Naive thymus-derived CD8-positive, alpha-beta T cell (primary cell): ENCODE data around the gene RAB11FIP2. TPM values are rescaled to one million over a fixed set of nuclear protein-coding genes. Genes with fewer than 3 reads are reported as not detected.

Experiments
- ATAC-seq, 2 donors: fragments of 150-1000 bp; cut with Tn5 transposase in 1 of 2; sonication (Bioruptor Pico), chemical (Tn5 transposase) in 1 of 2; 1 replicate in 1 of 2; 2 replicates in 1 of 2; pipeline ENCODE4 v1.10.0; 2021; ENCODE audit warnings: mild to moderate bottlenecking in 2 of 2, moderate library complexity in 2 of 2
- POLR2A ChIA-PET: fragments of 350-600 bp; sonication (Branson Sonifier 250); formaldehyde crosslinking; loops from one replicate; lab custom pipeline; 2021; ENCODE audit warnings: antibody characterized with exemption; lab: Charles Lee
- DNase-seq, 10 donors: peaks; one replicate each; pipeline versions ENCODE4 v3.0.0 to v3.0.0-alpha.2; 2020 to 2022
- H3K27ac Mint-ChIP-seq, 10 donors: one replicate each; pipeline ENCODE4 v1.8.0; 2020 to 2022; ENCODE audit warnings: mild to moderate bottlenecking in 10 of 10, mixed read lengths in 10 of 10, moderate library complexity in 4 of 10, inconsistent platforms in 1 of 10
- H3K27me3 Mint-ChIP-seq, 5 donors: one replicate each; pipeline ENCODE4 v1.8.0; 2021 to 2022; ENCODE audit warnings: mixed read lengths in 5 of 5
- H3K36me3 Mint-ChIP-seq, 3 donors: one replicate each; pipeline ENCODE4 v1.8.0; 2020 to 2022; ENCODE audit warnings: mixed read lengths in 3 of 3, mild to moderate bottlenecking in 2 of 3, inconsistent platforms in 1 of 3
- H3K4me1 Mint-ChIP-seq, 4 donors: one replicate each; pipeline ENCODE4 v1.8.0; 2021 to 2022; ENCODE audit warnings: mixed read lengths in 4 of 4
- H3K4me3 Mint-ChIP-seq, 10 donors: one replicate each; pipeline ENCODE4 v1.8.0; 2020 to 2022; ENCODE audit warnings: mild to moderate bottlenecking in 10 of 10, mixed read lengths in 10 of 10, moderate library complexity in 6 of 10, inconsistent platforms in 1 of 10
- H3K9me3 Mint-ChIP-seq, 9 donors: one replicate each; pipeline ENCODE4 v1.8.0; 2020 to 2022; ENCODE audit warnings: mixed read lengths in 9 of 9, mild to moderate bottlenecking in 3 of 9, inconsistent platforms in 1 of 9, moderate library complexity in 1 of 9
- polyA plus RNA-seq, 3 donors: library from polyadenylated mRNA; unstranded; fragments of 300-500 nt; fragmentation: Illumina TruSeq; gene quantifications; one replicate each; pipeline ENCODE4 v1.2.3, GENCODE V29; 2021
- total RNA-seq, 8 experiments: library from RNA in 2 of 8; stranded (reverse) in 2 of 8; gene quantifications; one replicate each; pipeline ENCODE4 v1.2.3 and lab custom pipeline; 2021 to 2026

Gene RAB11FIP2
- total and polyA plus RNA-seq, 5 experiments from 2014 or later: 6.9 to 26.6 (median 11.3) TPM

- Mint-ChIP-seq H3K36me3 (peaks cover 0 to 31% (median 4%) of the 10 kb centered on the region in 3 donors), H3K4me1 (peaks cover 13 to 47% (median 24%) of the 10 kb centered on the region in 4 donors), H3K4me3 (no peak overlapping the region), H3K27me3 (no peaks in the 10 kb centered on the region), H3K9me3 (no peaks in the 10 kb centered on the region), H3K27ac (no peak overlapping the region)
- DNase-seq (no peak), ATAC-seq (no peak)
- POLR2A ChIA-PET: no interaction called here
Observed at GRCh38 chr10:118031351-118032075, 15.2 kb downstream of the RAB11FIP2 start.

- Mint-ChIP-seq H3K27me3 (no peaks in the 10 kb centered on the region), H3K36me3 (peaks cover 0 to 28% (median 5%) of the 10 kb centered on the region in 3 donors), H3K4me1 (peaks cover 2 to 23% (median 12%) of the 10 kb centered on the region in 4 donors), H3K27ac (no peak overlapping the region), H3K9me3 (no peaks in the 10 kb centered on the region), H3K4me3 (no peak overlapping the region)
- DNase-seq (no peak), ATAC-seq (no peak)
- POLR2A ChIA-PET: no interaction called here
Observed at GRCh38 chr10:118028619-118029018, 18.1 kb downstream of the RAB11FIP2 start.

DNA sequence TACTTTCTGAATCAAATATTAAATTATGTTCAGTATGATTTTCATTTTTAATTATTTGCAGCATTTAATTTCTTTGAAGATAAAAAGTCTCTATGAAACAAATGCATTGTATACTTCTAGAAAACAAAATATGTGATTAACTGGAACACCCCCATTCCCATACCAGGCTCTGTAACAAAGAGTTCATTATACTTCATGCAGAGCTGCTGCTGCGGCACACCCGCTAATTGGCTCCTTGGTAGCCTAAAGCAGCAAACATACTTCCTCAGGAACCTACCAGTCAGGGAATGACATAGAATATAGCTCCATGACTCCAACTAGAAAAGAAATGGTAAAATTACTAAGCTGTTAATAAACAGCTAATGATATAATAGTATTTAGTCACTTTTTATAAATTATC lies 19.3 kb downstream of the RAB11FIP2 start:
- peaks cover 0 to 21% (median 3%) of the 10 kb centered on the region in 3 donors for H3K36me3 Mint-ChIP-seq
- H3K4me3 Mint-ChIP-seq: no peak overlapping the region
- DNase-seq (no peak), ATAC-seq (no peak)
- POLR2A ChIA-PET: no interaction called here
- H3K27ac Mint-ChIP-seq: no peak overlapping the region
- H3K9me3 Mint-ChIP-seq: no peaks in the 10 kb centered on the region
- no peaks in the 10 kb centered on the region for H3K27me3 Mint-ChIP-seq
- H3K4me1 Mint-ChIP-seq: peaks cover 2 to 18% (median 11%) of the 10 kb centered on the region in 4 donors

- H3K9me3 Mint-ChIP-seq: no peaks in the 10 kb centered on the region
- H3K27me3 Mint-ChIP-seq: no peaks in the 10 kb centered on the region
- H3K27ac Mint-ChIP-seq: no peak overlapping the region
- no peak overlapping the region for H3K4me3 Mint-ChIP-seq
- peaks cover 0 to 19% (median 3%) of the 10 kb centered on the region in 3 donors for H3K36me3 Mint-ChIP-seq
- POLR2A ChIA-PET: no interaction called here
- DNase-seq (no peak), ATAC-seq (no peak)
- H3K4me1 Mint-ChIP-seq: peaks cover 2 to 18% (median 9%) of the 10 kb centered on the region in 4 donors
Observed at GRCh38 chr10:118026936-118027335, 19.8 kb downstream of the RAB11FIP2 start.

DNA sequence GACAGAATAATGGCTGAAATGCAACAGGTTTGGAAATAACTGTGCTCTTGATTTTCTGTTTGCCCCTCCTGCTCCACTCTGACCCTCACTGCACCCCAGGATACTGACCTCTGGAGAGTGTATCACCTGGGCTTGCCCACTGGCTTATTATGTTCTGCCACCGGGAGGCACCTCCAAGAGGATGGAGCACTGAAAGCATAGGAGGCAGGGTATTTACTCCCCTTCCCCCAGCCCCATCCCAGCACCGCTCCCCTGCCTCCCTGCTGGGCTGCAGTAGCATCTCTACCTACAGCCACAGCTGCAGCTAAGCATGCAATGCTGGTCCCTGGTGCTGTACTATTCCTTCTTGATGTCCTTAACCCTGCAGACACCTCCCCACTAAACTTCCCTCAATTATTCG lies 26.4 kb downstream of the RAB11FIP2 start:
- Mint-ChIP-seq H3K4me3 (no peak overlapping the region), H3K9me3 (no peaks in the 10 kb centered on the region), H3K27ac (no peak overlapping the region), H3K36me3 (peaks cover 0 to 32% (median 6%) of the 10 kb centered on the region in 3 donors), H3K27me3 (no peaks in the 10 kb centered on the region), H3K4me1 (no peaks in the 10 kb centered on the region)
- DNase-seq (no peak), ATAC-seq (no peak)
- POLR2A ChIA-PET: no interaction called here

GRCh38 chr10:118017850-118018249 lies 28.9 kb downstream of the RAB11FIP2 start:
- no peak overlapping the region for H3K4me3 Mint-ChIP-seq
- DNase-seq (no peak), ATAC-seq (no peak)
- peaks cover 0 to 56% (median 8%) of the 10 kb centered on the region in 3 donors for H3K36me3 Mint-ChIP-seq
- H3K9me3 Mint-ChIP-seq: no peaks in the 10 kb centered on the region
- no peaks in the 10 kb centered on the region for H3K27me3 Mint-ChIP-seq
- no peaks in the 10 kb centered on the region for H3K4me1 Mint-ChIP-seq
- H3K27ac Mint-ChIP-seq: no peak overlapping the region
- POLR2A ChIA-PET: no interaction called here

DNA sequence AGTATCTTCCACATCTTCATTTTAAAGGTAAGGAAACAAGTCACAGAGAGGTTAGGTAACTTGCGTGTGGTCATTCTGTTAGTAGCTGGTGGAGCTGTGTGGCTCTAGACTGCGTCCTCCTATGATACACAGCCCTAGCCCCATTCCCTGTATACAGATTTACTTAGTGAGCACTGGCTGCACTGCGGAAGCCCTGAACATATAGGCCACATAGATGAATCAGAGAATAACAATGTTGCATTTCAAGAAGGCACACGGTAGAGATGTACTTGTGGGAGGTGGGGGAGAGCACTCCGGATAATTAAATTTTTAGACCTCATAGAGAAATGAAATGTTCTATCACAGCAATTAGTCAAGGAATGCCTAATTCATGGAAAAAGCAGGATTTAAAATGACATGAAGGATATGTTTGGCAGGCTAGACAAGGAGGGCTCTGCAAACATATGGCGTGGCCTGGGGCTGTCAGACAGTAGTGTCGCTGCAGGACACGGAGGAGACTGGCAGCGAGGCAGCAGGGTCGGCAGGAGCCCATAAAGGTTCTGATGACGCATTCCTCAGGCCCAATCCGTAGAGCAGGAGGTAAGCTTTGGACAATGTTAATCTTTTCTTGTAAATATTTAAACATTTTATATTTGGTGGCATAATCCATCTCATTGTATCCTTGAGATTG lies 29.5 kb downstream of the RAB11FIP2 start:
- POLR2A ChIA-PET: no interaction called here
- ATAC-seq: no peak
- H3K36me3 Mint-ChIP-seq: peaks cover 0 to 59% (median 8%) of the 10 kb centered on the region in 3 donors
- DNase-seq: no peak
- no peak overlapping the region for H3K4me3 Mint-ChIP-seq
- H3K27ac Mint-ChIP-seq: peak overlapping the region in 1 of 10 donors; percentile 9
- H3K4me1 Mint-ChIP-seq: no peaks in the 10 kb centered on the region
- no peaks in the 10 kb centered on the region for H3K9me3 Mint-ChIP-seq
- no peaks in the 10 kb centered on the region for H3K27me3 Mint-ChIP-seq

DNA sequence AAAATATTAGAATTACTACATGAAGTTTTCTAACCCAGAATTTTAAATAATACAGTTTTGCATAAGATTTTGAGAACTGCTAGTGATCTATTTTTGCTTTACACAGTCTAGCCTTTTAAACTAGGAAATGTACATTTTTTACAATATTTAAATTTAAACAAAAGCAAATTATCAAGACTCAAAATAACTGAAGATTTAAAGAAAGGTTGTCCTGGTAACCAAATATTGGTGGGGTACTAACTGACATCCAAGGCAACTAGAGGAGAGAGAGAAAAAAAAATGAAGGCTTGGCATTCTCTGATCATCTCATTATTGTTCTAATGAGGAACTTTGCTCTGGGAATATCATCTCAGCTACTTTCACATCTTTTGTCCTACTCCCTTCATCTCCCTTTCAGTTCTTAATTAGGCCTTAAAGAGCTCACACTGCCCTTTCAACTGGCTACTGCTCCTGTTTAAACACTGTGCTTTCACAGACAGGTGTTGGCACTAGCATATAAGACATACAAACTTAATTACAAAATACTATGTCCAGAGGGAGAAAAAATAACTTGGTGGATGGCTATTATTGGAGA lies 33.7 kb downstream of the RAB11FIP2 start:
- Mint-ChIP-seq H3K4me3 (no peak overlapping the region), H3K27ac (no peak overlapping the region), H3K36me3 (peaks cover 6 to 62% (median 12%) of the 10 kb centered on the region in 3 donors), H3K27me3 (no peaks in the 10 kb centered on the region), H3K9me3 (no peaks in the 10 kb centered on the region), H3K4me1 (peaks cover 0 to 3% (median 0%) of the 10 kb centered on the region in 4 donors)
- ATAC-seq (no peak), DNase-seq (no peak)
- POLR2A ChIA-PET: no interaction called here

DNA sequence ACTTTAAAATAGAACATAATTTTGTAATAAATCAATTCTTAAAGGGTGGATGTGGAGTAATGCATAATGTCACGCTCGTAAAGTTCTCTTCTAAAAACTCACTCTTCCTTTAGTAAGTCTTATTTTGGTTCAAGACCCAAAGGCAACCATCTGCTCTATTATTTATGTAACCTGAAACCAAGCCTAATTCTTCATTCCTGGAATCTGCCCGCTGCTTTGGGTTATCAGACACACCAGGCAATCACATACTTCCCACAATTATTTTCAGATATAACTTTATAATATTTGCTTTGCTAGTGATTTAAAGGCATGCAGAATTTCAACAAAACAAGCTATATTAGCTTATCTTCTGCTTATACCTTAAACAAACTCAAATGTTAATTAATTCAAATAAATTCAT lies 39.0 kb downstream of the RAB11FIP2 start:
- no peak for DNase-seq
- H3K4me3 Mint-ChIP-seq: no peak overlapping the region
- no peaks in the 10 kb centered on the region for H3K9me3 Mint-ChIP-seq
- POLR2A ChIA-PET: no interaction called here
- no peak overlapping the region for H3K27ac Mint-ChIP-seq
- ATAC-seq: no peak
- H3K36me3 Mint-ChIP-seq: peaks cover 6 to 61% (median 34%) of the 10 kb centered on the region in 3 donors
- H3K27me3 Mint-ChIP-seq: no peaks in the 10 kb centered on the region
- peaks cover 0 to 3% (median 0%) of the 10 kb centered on the region in 4 donors for H3K4me1 Mint-ChIP-seq

GRCh38 chr10:118003126-118003525 lies 43.6 kb downstream of the RAB11FIP2 start:
- Mint-ChIP-seq H3K27ac (no peak overlapping the region), H3K4me3 (no peak overlapping the region), H3K27me3 (no peaks in the 10 kb centered on the region), H3K36me3 (peaks cover 5 to 60% (median 45%) of the 10 kb centered on the region in 3 donors), H3K4me1 (no peaks in the 10 kb centered on the region), H3K9me3 (no peaks in the 10 kb centered on the region)
- ATAC-seq (no peak), DNase-seq (no peak)
- POLR2A ChIA-PET: no interaction called here

DNA sequence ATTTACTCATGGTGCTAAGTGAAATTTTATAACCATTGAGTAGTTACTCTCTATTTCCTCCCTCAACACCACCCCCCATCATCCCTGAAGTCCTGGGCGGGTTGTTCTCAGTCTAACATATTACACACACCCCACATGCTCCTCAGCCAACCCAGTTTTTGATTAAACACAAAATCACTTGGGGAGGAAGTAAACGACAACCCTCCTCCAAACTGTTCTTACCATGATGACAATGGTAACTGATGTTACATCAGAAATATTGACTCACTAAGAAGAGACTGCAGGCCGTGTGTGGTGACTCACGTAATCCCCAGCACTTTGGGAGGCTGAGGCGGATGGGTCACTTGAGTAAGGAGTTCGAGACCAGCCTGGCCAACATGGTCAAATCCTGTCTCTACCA lies 44.2 kb downstream of the RAB11FIP2 start:
- Mint-ChIP-seq H3K4me1 (no peaks in the 10 kb centered on the region), H3K27ac (no peak overlapping the region), H3K27me3 (no peaks in the 10 kb centered on the region), H3K9me3 (no peaks in the 10 kb centered on the region), H3K4me3 (no peak overlapping the region), H3K36me3 (peaks cover 5 to 57% (median 41%) of the 10 kb centered on the region in 3 donors)
- ATAC-seq (no peak), DNase-seq (no peak)
- POLR2A ChIA-PET: no interaction called here

GRCh38 chr10:117997673-117998072 lies 49.1 kb downstream of the RAB11FIP2 start:
- DNase-seq: no peak
- H3K27ac Mint-ChIP-seq: no peak overlapping the region
- POLR2A ChIA-PET: no interaction called here
- H3K4me3 Mint-ChIP-seq: no peak overlapping the region
- peaks cover 11 to 39% (median 34%) of the 10 kb centered on the region in 3 donors for H3K36me3 Mint-ChIP-seq
- no peak for ATAC-seq
- no peaks in the 10 kb centered on the region for H3K27me3 Mint-ChIP-seq
- peaks cover 0 to 3% (median 0%) of the 10 kb centered on the region in 9 donors for H3K9me3 Mint-ChIP-seq
- no peaks in the 10 kb centered on the region for H3K4me1 Mint-ChIP-seq

DNA sequence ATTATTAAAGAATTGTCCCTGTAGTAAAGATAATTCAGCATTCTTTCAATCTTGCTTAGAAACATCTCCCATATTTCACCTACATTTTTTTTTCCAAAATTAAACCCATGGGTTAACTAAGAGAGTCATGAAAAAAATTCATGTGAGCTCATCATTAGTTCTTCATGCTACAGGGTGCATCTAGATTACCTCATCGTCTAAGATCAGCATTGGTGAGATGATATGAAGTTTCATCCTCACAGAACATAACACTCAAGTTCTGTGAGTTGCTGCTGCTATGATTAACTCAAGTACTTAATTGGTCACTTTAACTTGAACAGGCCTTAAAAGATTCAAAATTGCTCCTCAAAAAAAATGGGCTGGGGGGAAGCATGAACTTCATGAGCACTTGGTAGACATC lies 50.0 kb downstream of the RAB11FIP2 start:
- Mint-ChIP-seq H3K4me1 (no peaks in the 10 kb centered on the region), H3K27me3 (no peaks in the 10 kb centered on the region), H3K27ac (no peak overlapping the region), H3K36me3 (peaks cover 11 to 40% (median 28%) of the 10 kb centered on the region in 3 donors), H3K9me3 (peaks cover 0 to 3% (median 0%) of the 10 kb centered on the region in 9 donors), H3K4me3 (no peak overlapping the region)
- no peak for ATAC-seq
- DNase-seq: no peak
- POLR2A ChIA-PET: no interaction called here
